IMR-90 (cell line): ENCODE measurements around the gene TRAP1. TPM values are rescaled to one million over a fixed set of nuclear protein-coding genes. Genes with fewer than 3 reads are reported as not detected.

Experiments used
- ATAC-seq: fragments of 200-7000 bp; cut with Tn5 transposase; 2 replicates; pipeline ENCODE4 v1.9.1; 2020; ENCODE audit warnings: low read depth, mild to moderate bottlenecking, moderate library complexity
- BruUV-seq: library from RNA; stranded (reverse); fragments of 400-500 nt; replicated peaks from 2 replicates; lab custom pipeline; 2021; lab: Mats Ljungman, UMichigan
- CTCF ChIA-PET: fragments of 300-600 bp; formaldehyde crosslinking; extraction: SDS; loops from one replicate; lab custom pipeline; 2021; ENCODE audit warnings: antibody characterized with exemption; lab: Yijun Ruan, JAX
- POLR2A ChIA-PET: fragments of 300-600 bp; sonication (Branson Sonifier 250); formaldehyde crosslinking; loops from one replicate; lab custom pipeline; 2022; ENCODE audit warnings: antibody characterized with exemption; ENCODE audit not compliant: unreplicated experiment; lab: Charles Lee
- DNase-seq: peaks from one replicate; pipeline ENCODE4 v3.0.0; 2013
- H2AFZ ChIP-seq: replicated peaks from 2 replicates; pipeline ENCODE3; 2013; ENCODE audit warnings: low read length, mild to moderate bottlenecking; ENCODE audit not compliant: poor library complexity
- H2AK5ac ChIP-seq: 2 replicates; pipeline ENCODE4 v1.6.1; 2013; ENCODE audit warnings: low read depth, low read length, inconsistent platforms
- H2AK9ac ChIP-seq: replicated peaks from 2 replicates; pipeline ENCODE3; 2013; ENCODE audit warnings: mild to moderate bottlenecking, low read depth, low read length, moderate library complexity; ENCODE audit not compliant: poor library complexity
- H2BK120ac ChIP-seq: 2 replicates; pipeline ENCODE4 v1.6.1; 2013; ENCODE audit warnings: low read depth, low read length, inconsistent platforms
- H2BK15ac ChIP-seq: 3 replicates; pipeline ENCODE4 v1.6.1; 2013; ENCODE audit warnings: low read depth, low read length, inconsistent platforms
- H2BK20ac ChIP-seq: 2 replicates; pipeline ENCODE4 v1.6.1; 2013; ENCODE audit warnings: low read depth, mild to moderate bottlenecking, inconsistent platforms, low read length, moderate library complexity
- H2BK5ac ChIP-seq: 2 replicates; pipeline ENCODE4 v1.6.1; 2013; ENCODE audit warnings: mild to moderate bottlenecking, low read depth, low read length, inconsistent platforms; ENCODE audit not compliant: poor library complexity, severe bottlenecking
- H3K14ac ChIP-seq: replicated peaks from 2 replicates; pipeline ENCODE4 v1.6.1; 2013; ENCODE audit warnings: low read depth, low read length, inconsistent platforms
- H3K18ac ChIP-seq: 2 replicates; pipeline ENCODE4 v1.6.1; 2013; ENCODE audit warnings: low read depth, low read length, control low read depth
- H3K23ac ChIP-seq: 2 replicates; pipeline ENCODE4 v1.6.1; 2013; ENCODE audit warnings: low read depth, low read length, inconsistent platforms
- H3K27ac ChIP-seq: 2 replicates; pipeline ENCODE4 v1.5.1; 2013; ENCODE audit warnings: mild to moderate bottlenecking, control low read depth, low read length; ENCODE audit not compliant: insufficient read depth
- H3K27me3 ChIP-seq: 2 replicates; pipeline ENCODE4 v1.6.1; 2013; ENCODE audit warnings: low read length; ENCODE audit not compliant: control insufficient read depth, insufficient read depth
- H3K36me3 ChIP-seq: 2 replicates; pipeline ENCODE4 v1.6.1; 2013; ENCODE audit warnings: low read length, mixed read lengths; ENCODE audit not compliant: control insufficient read depth, insufficient read depth
- H3K4ac ChIP-seq: 2 replicates; pipeline ENCODE4 v1.6.1; 2013; ENCODE audit warnings: low read depth, low read length, inconsistent platforms
- H3K4me1 ChIP-seq: 2 replicates; pipeline ENCODE4 v1.6.1; 2013; ENCODE audit warnings: low read length, mixed read lengths; ENCODE audit not compliant: control insufficient read depth, insufficient read depth
- H3K4me2 ChIP-seq: 2 replicates; pipeline ENCODE4 v1.6.1; 2013; ENCODE audit warnings: low read depth, mild to moderate bottlenecking, control low read depth, low read length, moderate library complexity
- H3K4me3 ChIP-seq: 2 replicates; pipeline ENCODE4 v1.5.1; 2013; ENCODE audit warnings: low read depth, mild to moderate bottlenecking, control low read depth, low read length, moderate library complexity; ENCODE audit not compliant: insufficient read depth
- H3K56ac ChIP-seq: 2 replicates; pipeline ENCODE4 v1.6.1; 2013; ENCODE audit warnings: low read length, inconsistent platforms; ENCODE audit not compliant: insufficient read depth; ENCODE audit errors: extremely low read depth
- H3K79me1 ChIP-seq, 2 experiments: 2 replicates each; pipeline ENCODE4 v1.6.1; 2013; ENCODE audit warnings: low read length in 2 of 2, inconsistent platforms in 1 of 2, low read depth in 1 of 2
- H3K9ac ChIP-seq: 2 replicates; pipeline ENCODE4 v1.6.1; 2013; ENCODE audit warnings: low read depth, low read length, control low read depth
- H3K9me1 ChIP-seq: 2 replicates; pipeline ENCODE4 v1.6.1; 2013; ENCODE audit warnings: low read length, inconsistent platforms; ENCODE audit not compliant: insufficient read depth
- H3K9me3 ChIP-seq: 2 replicates; pipeline ENCODE4 v1.6.1; 2013; ENCODE audit warnings: low read length; ENCODE audit not compliant: control insufficient read depth, insufficient read depth
- H4K20me1 ChIP-seq: 2 replicates; pipeline ENCODE4 v1.6.1; 2013; ENCODE audit warnings: low read length, inconsistent platforms; ENCODE audit not compliant: insufficient read depth
- H4K5ac ChIP-seq: 2 replicates; pipeline ENCODE4 v1.6.1; 2013; ENCODE audit warnings: mild to moderate bottlenecking, low read depth, low read length, control low read depth
- H4K8ac ChIP-seq, 2 experiments: 2 replicates each; pipeline ENCODE4 v1.6.1; 2013; ENCODE audit warnings: low read depth in 2 of 2, low read length in 2 of 2, control low read depth in 1 of 2, inconsistent platforms in 1 of 2
- H4K91ac ChIP-seq: 2 replicates; pipeline ENCODE4 v1.6.1; 2013; ENCODE audit warnings: low read depth, low read length, inconsistent platforms; ENCODE audit not compliant: insufficient read depth
- BHLHE40 ChIP-seq: fragments of 150-350 bp; IDR thresholded peaks from 2 replicates; pipeline ENCODE4 v1.6.1; 2016; ENCODE audit warnings: mild to moderate bottlenecking, low read depth, low read length
- CEBPB ChIP-seq: IDR thresholded peaks from 2 replicates; pipeline ENCODE4 v1.6.1; 2012; ENCODE audit warnings: low read depth, low read length, improper control_type of control experiment
- CTCF ChIP-seq: conservative IDR thresholded peaks from 2 replicates; pipeline ENCODE4 v1.5.1; 2012; ENCODE audit warnings: mild to moderate bottlenecking, low read depth, low read length, improper control_type of control experiment
- ELK1 ChIP-seq: fragments of 150-350 bp; IDR thresholded peaks from 2 replicates; pipeline ENCODE4 v1.6.1; 2016; ENCODE audit warnings: low read depth, mild to moderate bottlenecking, low read length, moderate library complexity, borderline replicate concordance
- FOS ChIP-seq: fragments of 150-350 bp; IDR thresholded peaks from 2 replicates; pipeline ENCODE4 v1.6.1; 2016; ENCODE audit warnings: low read depth, low read length
- MAFK ChIP-seq: IDR thresholded peaks from 2 replicates; pipeline ENCODE4 v1.6.1; 2012; ENCODE audit warnings: low read depth, low read length, improper control_type of control experiment
- MAZ ChIP-seq: IDR thresholded peaks from 2 replicates; pipeline ENCODE4 v1.6.1; 2012; ENCODE audit warnings: low read depth, mild to moderate bottlenecking, low read length, improper control_type of control experiment, moderate library complexity, borderline replicate concordance
- MXI1 ChIP-seq: IDR thresholded peaks from 2 replicates; pipeline ENCODE4 v1.6.1; 2012; ENCODE audit warnings: low read depth, mild to moderate bottlenecking, low read length, moderate library complexity, borderline replicate concordance
- NFE2L2 ChIP-seq: fragments of 150-350 bp; IDR thresholded peaks from 2 replicates; pipeline ENCODE4 v1.6.1; 2016; ENCODE audit warnings: low read depth, mild to moderate bottlenecking, low read length
- RAD21 ChIP-seq: IDR thresholded peaks from 2 replicates; pipeline ENCODE4 v1.6.1; 2012; ENCODE audit warnings: low read length, improper control_type of control experiment
- RCOR1 ChIP-seq: IDR thresholded peaks from 2 replicates; pipeline ENCODE4 v1.6.1; 2012; ENCODE audit warnings: mild to moderate bottlenecking, low read length, improper control_type of control experiment; ENCODE audit not compliant: insufficient replicate concordance
- SMC3 ChIP-seq: fragments of 150-350 bp; IDR thresholded peaks from 2 replicates; pipeline ENCODE4 v1.6.1; 2016; ENCODE audit warnings: low read depth, mild to moderate bottlenecking, antibody characterized with exemption, low read length, moderate library complexity
- USF2 ChIP-seq: fragments of 150-350 bp; IDR thresholded peaks from 2 replicates; pipeline ENCODE4 v1.6.1; 2017; ENCODE audit warnings: mild to moderate bottlenecking, antibody characterized with exemption, low read length, low read depth
- WGBS, 2 experiments: methylation state at CpG; one replicate each; pipeline versions ENCODE4 v1.1.5 to v1.1.7; 2013; ENCODE audit warnings: missing lambda C conversion rate in 2 of 2; ENCODE audit not compliant: insufficient read length in 1 of 2; ENCODE audit errors: extremely low coverage in 2 of 2; 5-methylcytosine and 5-hydroxymethylcytosine counted together
- dilution Hi-C: fragments of 300-500 bp; cut with HindIII; formaldehyde crosslinking; loops from one replicate; pipeline ENCODE4 v1.14.3; 2018; ENCODE audit warnings: low sequenced_read_pairs; ENCODE audit not compliant: unreplicated experiment
- in situ Hi-C: fragments of 300-500 bp; cut with MboI; formaldehyde crosslinking; loops from 3 replicates; pipeline ENCODE4 v1.14.3; 2019; ENCODE audit warnings: low sequenced_read_pairs, inconsistent platforms, mixed read lengths
- intact Hi-C: fragments of 100-400 bp; cut with micrococcal nuclease; formaldehyde crosslinking; loops from 2 replicates; pipeline ENCODE4 v1.10.0; 2022
- polyA plus RNA-seq, 3 experiments: library from polyadenylated mRNA; depleted of rRNA; stranded (reverse); fragments of >200 nt; gene quantifications; 2 replicates each; pipeline ENCODE4 v1.2.3, GENCODE V29; 2012; ENCODE audit warnings: low replicate concordance in 1 of 3
- total RNA-seq: library from RNA; depleted of rRNA; stranded (reverse); fragments of >200 nt; gene quantifications from 2 replicates; pipeline ENCODE4 v1.2.3, GENCODE V29; 2012

TRAP1 gene
- total and polyA plus RNA-seq, 2 of the 4 experiments (the other 2 are of a cell fraction), result 139 to 145 TPM

GRCh38 chr16:3640632-3641501, 76.5 kb downstream of the TRAP1 start:
- peak overlapping the region; percentile 12 for H2AK9ac ChIP-seq
- H4K20me1 ChIP-seq, result no peaks in the 10 kb centered on the region; the same call in none of the 2 replicates
- H2BK15ac ChIP-seq, result no peak overlapping the region
- no peaks in the 10 kb centered on the region for H3K27me3 ChIP-seq
- no peak overlapping the region for H3K23ac ChIP-seq
- no peak overlapping the region for H3K4me3 ChIP-seq
- H3K56ac ChIP-seq, result no peak overlapping the region
- H3K18ac ChIP-seq, result no peak overlapping the region
- no peak overlapping the region for H3K27ac ChIP-seq
- no peak overlapping the region for H4K8ac ChIP-seq
- in situ Hi-C loops, result no loop called here
- H2BK5ac ChIP-seq, result no peak overlapping the region
- DNase-seq (no peak), ATAC-seq (no peak)
- no peak overlapping the region for H2BK20ac ChIP-seq
- TF ChIP-seq SMC3, result no peak
- no peak for TF ChIP-seq USF2
- TF ChIP-seq RAD21, result no peak
- TF ChIP-seq MAFK, result no peak
- no peak for TF ChIP-seq CEBPB
- TF ChIP-seq MXI1, result no peak
- no peak for TF ChIP-seq NFE2L2
- TF ChIP-seq CTCF, result no peak
- no peak for TF ChIP-seq MAZ
- TF ChIP-seq RCOR1, result no peak
- no peak for TF ChIP-seq FOS
- TF ChIP-seq BHLHE40, result no peak
- no peak for TF ChIP-seq ELK1
- dilution Hi-C loops, result no loop called here
- peaks cover 10% of the 10 kb centered on the region for H3K9me1 ChIP-seq
- peaks cover 13% of the 10 kb centered on the region for H3K4me1 ChIP-seq
- ChIA-PET POLR2A (no interaction called here), CTCF (no interaction called here)
- H4K5ac ChIP-seq, result no peak overlapping the region
- H3K36me3 ChIP-seq, result peaks cover 9% of the 10 kb centered on the region; the same call in 1 of the 2 replicates
- no peaks in the 10 kb centered on the region for H3K9me3 ChIP-seq
- H2AFZ ChIP-seq, result peak overlapping the region; percentile 27
- no peak overlapping the region for H3K4me2 ChIP-seq
- H2AK5ac ChIP-seq, result no peak overlapping the region
- no peak overlapping the region for H4K91ac ChIP-seq
- peaks cover 12 to 20% of the 10 kb centered on the region in 2 experiments for H3K79me1 ChIP-seq
- no peak overlapping the region for H3K9ac ChIP-seq
- H3K14ac ChIP-seq, result no peak overlapping the region
- 91% methylated on average over 10 of the region's 17 CpGs; no CpG with 5 or more reads in 1 of the 2 experiments for WGBS, 2 experiments
- BruUV-seq, result no TSS peak
- no peak overlapping the region for H3K4ac ChIP-seq
- intact Hi-C loops, result no loop called here
- no peak overlapping the region for H2BK120ac ChIP-seq
